ENCODE data around the gene RECQL5. TPM values are rescaled to one million over a fixed set of nuclear protein-coding genes. Genes with fewer than 3 reads are reported as not detected.
"Not testable (repeated sequence)": the region's sequence is repeated elsewhere in the genome, so short reads cannot be mapped to it uniquely, and the experiment has no call there.

The RECQL5 gene
- total RNA-seq, 1 donor from 2014 or later, result 43.1 TPM

- DNase-seq, result peak; percentile 88
- Histone ChIP-seq H3K4me1 (peaks cover 15% of the 10 kb centered on the region), H3K36me3 (no peaks in the 10 kb centered on the region), H3K9me3 (no peaks in the 10 kb centered on the region), H3K4me3 (peak within 1 kb of the TSS; percentile 74), H3K27me3 (no peaks in the 10 kb centered on the region), H3K27ac (peak within 1 kb of the TSS; percentile 96)
- peak; percentile 57 for ATAC-seq
- peak; percentile 59 for TF ChIP-seq CTCF (IDR thresholded peaks at IDR 0.05)
- intact Hi-C loops (cut with DNase I), result loop anchor here (10.0 kb wide), 1 partner anchor 63 kb away; the partner anchor contains the start of gene LLGL2
These were observed 79.0 kb downstream of the RECQL5 start, which contains the start of gene MYO15B for GRCh38 chr17:75587675-75588595. MYO15B (plus strand) TSS chr17:75587800; CDS start chr17:75588058, 258 bp downstream.

GRCh38 chr17:75584849-75585175, 82.1 kb downstream of the RECQL5 start:
- Histone ChIP-seq H3K36me3 (no peaks in the 10 kb centered on the region), H3K27me3 (no peaks in the 10 kb centered on the region), H3K9me3 (no peaks in the 10 kb centered on the region), H3K27ac (no peak overlapping the region), H3K4me1 (peaks cover 14% of the 10 kb centered on the region), H3K4me3 (no peak overlapping the region)
- intact Hi-C loops (cut with DNase I), result loop anchor here (10.0 kb wide), 1 partner anchor 60 kb away; the partner anchor contains the start of gene LLGL2
- ATAC-seq (no peak), DNase-seq (no peak)
- no peak for TF ChIP-seq CTCF (IDR thresholded peaks at IDR 0.05)

- not testable (repeated sequence) for H3K9me3 ChIP-seq, H3K4me3 ChIP-seq, DNase-seq, H3K36me3 ChIP-seq, H3K27ac ChIP-seq, H3K27me3 ChIP-seq, ATAC-seq
- intact Hi-C loops (cut with DNase I), result loop anchor here (10.0 kb wide), 1 partner anchor 58 kb away; the partner anchor contains the start of gene LLGL2
- peaks cover 10% of the 10 kb centered on the region for H3K4me1 ChIP-seq
These were observed 83.8 kb downstream of the RECQL5 start for GRCh38 chr17:75583197-75583596.

GRCh38 chr17:75581121-75581725, 85.7 kb downstream of the RECQL5 start:
- not testable (repeated sequence) for ATAC-seq, H3K27me3 ChIP-seq, H3K36me3 ChIP-seq, H3K4me3 ChIP-seq, H3K4me1 ChIP-seq, H3K27ac ChIP-seq, H3K9me3 ChIP-seq, DNase-seq
- intact Hi-C loops (cut with DNase I), result loop anchor here (10.0 kb wide), 1 partner anchor 56 kb away; the partner anchor contains the start of gene LLGL2

Other genes with a start within 250 kb of the RECQL5 start
- 79.1 TPM for gene TMEM94, start 210.5 kb downstream of the RECQL5 start, total RNA-seq
- 101 TPM for gene CASKIN2, start 151.6 kb downstream of the RECQL5 start, total RNA-seq
- gene TSEN54, start 150.6 kb downstream of the RECQL5 start, total RNA-seq, result 21.6 TPM
- gene LLGL2, start 141.5 kb downstream of the RECQL5 start, total RNA-seq, result 133 TPM
- 193 TPM for gene MYO15B, start 79.4 kb downstream of the RECQL5 start, total RNA-seq
- 0.84 TPM for gene SMIM5, start 33.7 kb downstream of the RECQL5 start, total RNA-seq
- gene SAP30BP, start 184 bp upstream of the RECQL5 start, total RNA-seq, result 71.4 TPM
- 82.2 TPM for gene ITGB4, start 54.3 kb upstream of the RECQL5 start, total RNA-seq
- 31.6 TPM for gene GALK1, start 98.0 kb upstream of the RECQL5 start, total RNA-seq
- gene UNK, start 117.7 kb upstream of the RECQL5 start, total RNA-seq, result 27.1 TPM
- 145 TPM for gene UNC13D, start 177.2 kb upstream of the RECQL5 start, total RNA-seq
- gene WBP2, start 188.2 kb upstream of the RECQL5 start, total RNA-seq, result 156 TPM
- 31.0 TPM for gene TRIM47, start 211.4 kb upstream of the RECQL5 start, total RNA-seq
- gene TRIM65, start 229.8 kb upstream of the RECQL5 start, total RNA-seq, result 28.7 TPM
- gene MRPL38, start 237.7 kb upstream of the RECQL5 start, total RNA-seq, result 85.5 TPM